Adipocyte (in vitro differentiated cells): Measurements from ENCODE around the gene ZC3H12C.

Source experiments
- DNase-seq: peaks from one replicate; pipeline ENCODE4 v3.0.0-alpha.2; 2015; ENCODE audit warnings: low read depth
- H3K27me3 ChIP-seq: replicated peaks from 2 replicates; pipeline ENCODE4 v1.7.0; 2013; ENCODE audit warnings: mild to moderate bottlenecking, low read length, moderate library complexity; ENCODE audit not compliant: control insufficient read depth, insufficient read depth
- H3K36me3 ChIP-seq: 2 replicates; pipeline ENCODE4 v1.7.0; 2013; ENCODE audit warnings: low read length, mild to moderate bottlenecking, moderate library complexity; ENCODE audit not compliant: control insufficient read depth, insufficient read depth, severe bottlenecking
- H3K4me1 ChIP-seq: 2 replicates; pipeline ENCODE4 v1.7.0; 2013; ENCODE audit warnings: mild to moderate bottlenecking, low read length, moderate library complexity; ENCODE audit not compliant: control insufficient read depth, insufficient read depth
- H3K4me3 ChIP-seq: 2 replicates; pipeline ENCODE4 v1.7.0; 2013; ENCODE audit warnings: mild to moderate bottlenecking, low read length, moderate library complexity
- H3K9ac ChIP-seq: 2 replicates; pipeline ENCODE4 v1.7.0; 2013; ENCODE audit warnings: mild to moderate bottlenecking, low read length, moderate library complexity
- H3K9me3 ChIP-seq: 2 replicates; pipeline ENCODE4 v1.7.0; 2013; ENCODE audit warnings: mild to moderate bottlenecking, low read length, moderate library complexity; ENCODE audit not compliant: control insufficient read depth

The ZC3H12C gene

GRCh38 chr11:110174645-110175310 lies 81.6 kb downstream of the ZC3H12C start:
- no peaks in the 10 kb centered on the region for H3K36me3 ChIP-seq
- H3K9me3 ChIP-seq, result no peaks in the 10 kb centered on the region
- peak; percentile 16 for DNase-seq
- H3K27me3 ChIP-seq, result no peaks in the 10 kb centered on the region
- H3K4me3 ChIP-seq, result peak overlapping the region; percentile 55
- peak overlapping the region; percentile 49 for H3K9ac ChIP-seq
- peaks cover 33% of the 10 kb centered on the region for H3K4me1 ChIP-seq

- Histone ChIP-seq H3K36me3 (no peaks in the 10 kb centered on the region), H3K4me3 (no peak overlapping the region), H3K4me1 (peaks cover 33% of the 10 kb centered on the region), H3K9ac (no peak overlapping the region), H3K9me3 (no peaks in the 10 kb centered on the region), H3K27me3 (no peaks in the 10 kb centered on the region)
- no peak for DNase-seq
Observed at GRCh38 chr11:110176366-110177085, 83.3 kb downstream of the ZC3H12C start.

- Histone ChIP-seq H3K4me1 (peaks cover 33% of the 10 kb centered on the region), H3K4me3 (no peak overlapping the region), H3K9me3 (no peaks in the 10 kb centered on the region), H3K9ac (no peak overlapping the region), H3K36me3 (no peaks in the 10 kb centered on the region), H3K27me3 (no peaks in the 10 kb centered on the region)
- DNase-seq, result no peak
Observed at GRCh38 chr11:110177086-110177456, 83.9 kb downstream of the ZC3H12C start.

GRCh38 chr11:110179064-110179463 lies 85.9 kb downstream of the ZC3H12C start:
- H3K9ac ChIP-seq, result no peak overlapping the region
- no peak overlapping the region for H3K4me3 ChIP-seq
- peaks cover 38% of the 10 kb centered on the region for H3K4me1 ChIP-seq
- no peaks in the 10 kb centered on the region for H3K36me3 ChIP-seq
- no peaks in the 10 kb centered on the region for H3K27me3 ChIP-seq
- DNase-seq, result no peak
- H3K9me3 ChIP-seq, result no peaks in the 10 kb centered on the region

GRCh38 chr11:110182886-110183285 lies 89.7 kb downstream of the ZC3H12C start:
- no peak overlapping the region for H3K4me3 ChIP-seq
- H3K36me3 ChIP-seq, result no peaks in the 10 kb centered on the region
- H3K9ac ChIP-seq, result no peak overlapping the region
- DNase-seq, result peak; percentile 22
- no peaks in the 10 kb centered on the region for H3K27me3 ChIP-seq
- H3K4me1 ChIP-seq, result peaks cover 36% of the 10 kb centered on the region
- no peaks in the 10 kb centered on the region for H3K9me3 ChIP-seq

- Histone ChIP-seq H3K4me3 (peak overlapping the region; percentile 8), H3K27me3 (no peaks in the 10 kb centered on the region), H3K4me1 (peaks cover 36% of the 10 kb centered on the region), H3K9me3 (no peaks in the 10 kb centered on the region), H3K9ac (peak overlapping the region; percentile 61), H3K36me3 (no peaks in the 10 kb centered on the region)
- DNase-seq, result no peak
Observed at GRCh38 chr11:110184456-110184855, 91.3 kb downstream of the ZC3H12C start.

- Histone ChIP-seq H3K9ac (peak overlapping the region; percentile 61), H3K9me3 (no peaks in the 10 kb centered on the region), H3K4me3 (peak overlapping the region; percentile 22), H3K36me3 (no peaks in the 10 kb centered on the region), H3K27me3 (no peaks in the 10 kb centered on the region), H3K4me1 (peaks cover 36% of the 10 kb centered on the region)
- peak; percentile 61 for DNase-seq
Observed at GRCh38 chr11:110185121-110185591, 92.0 kb downstream of the ZC3H12C start.

GRCh38 chr11:110185599-110185998 lies 92.4 kb downstream of the ZC3H12C start:
- H3K27me3 ChIP-seq, result no peaks in the 10 kb centered on the region
- no peaks in the 10 kb centered on the region for H3K9me3 ChIP-seq
- H3K4me1 ChIP-seq, result peaks cover 36% of the 10 kb centered on the region
- DNase-seq, result no peak
- no peaks in the 10 kb centered on the region for H3K36me3 ChIP-seq
- H3K9ac ChIP-seq, result peak overlapping the region; percentile 63
- H3K4me3 ChIP-seq, result peak overlapping the region; percentile 22

GRCh38 chr11:110186456-110186855 lies 93.3 kb downstream of the ZC3H12C start:
- H3K9ac ChIP-seq, result no peak overlapping the region
- H3K27me3 ChIP-seq, result no peaks in the 10 kb centered on the region
- H3K36me3 ChIP-seq, result no peaks in the 10 kb centered on the region
- DNase-seq, result no peak
- no peak overlapping the region for H3K4me3 ChIP-seq
- peaks cover 36% of the 10 kb centered on the region for H3K4me1 ChIP-seq
- no peaks in the 10 kb centered on the region for H3K9me3 ChIP-seq

- no peak for DNase-seq
- H3K27me3 ChIP-seq, result no peaks in the 10 kb centered on the region
- H3K4me3 ChIP-seq, result no peak overlapping the region
- H3K36me3 ChIP-seq, result no peaks in the 10 kb centered on the region
- H3K9ac ChIP-seq, result no peak overlapping the region
- H3K4me1 ChIP-seq, result peaks cover 36% of the 10 kb centered on the region
- H3K9me3 ChIP-seq, result no peaks in the 10 kb centered on the region
Observed at GRCh38 chr11:110186867-110187266, 93.7 kb downstream of the ZC3H12C start.

- Histone ChIP-seq H3K36me3 (no peaks in the 10 kb centered on the region), H3K27me3 (no peaks in the 10 kb centered on the region), H3K9ac (no peak overlapping the region), H3K9me3 (no peaks in the 10 kb centered on the region), H3K4me3 (no peak overlapping the region), H3K4me1 (peaks cover 34% of the 10 kb centered on the region)
- DNase-seq, result no peak
Observed at GRCh38 chr11:110187731-110188130, 94.5 kb downstream of the ZC3H12C start.
